ENCODE results near the gene MYCBPAP.

DNA sequence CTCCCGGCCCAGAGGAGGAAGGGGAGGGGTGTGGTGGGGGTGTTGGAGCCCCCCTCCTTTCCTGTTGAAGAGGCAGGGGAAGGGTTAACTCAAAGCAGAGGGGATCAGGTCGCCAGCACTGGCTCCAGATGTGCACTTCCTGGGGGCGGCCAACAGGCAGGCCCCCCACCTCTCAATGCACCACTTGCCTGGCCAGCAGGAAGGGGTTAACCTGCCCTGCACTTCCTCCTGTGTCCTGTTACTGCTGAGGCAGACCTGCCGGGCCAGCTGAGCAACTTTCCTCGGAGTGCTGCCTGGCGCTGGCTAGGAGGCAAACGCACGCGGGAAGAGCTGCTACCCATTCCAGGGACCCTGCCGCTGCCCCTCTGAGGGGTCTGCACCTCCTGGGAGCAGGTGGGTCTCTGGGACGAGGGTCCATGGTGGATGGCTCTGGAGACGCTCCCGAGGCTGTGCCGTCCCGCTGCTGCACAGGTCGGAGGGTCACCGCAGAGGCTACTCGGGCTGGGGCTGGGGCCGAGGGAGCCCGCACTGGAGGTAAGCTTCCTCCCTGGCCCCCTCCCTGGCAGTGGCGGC, 24.3 kb downstream of the MYCBPAP start, which contains the start of gene EPN3:
- TF ChIP-seq CTCF (IDR thresholded peaks at IDR 0.05) (peak in 1 of 6 experiments; percentile 14), POLR2A (IDR thresholded peaks at IDR 0.05) (peak in 1 of 2 donors; percentile 14)

All from thyroid gland (tissue), 4 donors.